MM.1S (cell line): ENCODE results near the gene COQ7.

Source experiments
- CTCF ChIP-seq: fragments of 300-600 bp; sonication (generic); IDR thresholded peaks from 2 replicates; pipeline ENCODE4 v1.5.1; 2016; ENCODE audit warnings: antibody characterized with exemption, low read length, mixed read lengths
- EZH2 ChIP-seq: fragments of 300-600 bp; sonication (generic); optimal IDR thresholded peaks from 2 replicates; pipeline ENCODE3; 2017; ENCODE audit warnings: low read depth, mild to moderate bottlenecking, antibody characterized with exemption, low read length, mixed read lengths
- EZH2phosphoT487 ChIP-seq: fragments of 300-600 bp; sonication (generic); IDR thresholded peaks from 2 replicates; pipeline ENCODE4 v1.6.1; 2018; ENCODE audit warnings: antibody characterized with exemption, low read length

DNA sequence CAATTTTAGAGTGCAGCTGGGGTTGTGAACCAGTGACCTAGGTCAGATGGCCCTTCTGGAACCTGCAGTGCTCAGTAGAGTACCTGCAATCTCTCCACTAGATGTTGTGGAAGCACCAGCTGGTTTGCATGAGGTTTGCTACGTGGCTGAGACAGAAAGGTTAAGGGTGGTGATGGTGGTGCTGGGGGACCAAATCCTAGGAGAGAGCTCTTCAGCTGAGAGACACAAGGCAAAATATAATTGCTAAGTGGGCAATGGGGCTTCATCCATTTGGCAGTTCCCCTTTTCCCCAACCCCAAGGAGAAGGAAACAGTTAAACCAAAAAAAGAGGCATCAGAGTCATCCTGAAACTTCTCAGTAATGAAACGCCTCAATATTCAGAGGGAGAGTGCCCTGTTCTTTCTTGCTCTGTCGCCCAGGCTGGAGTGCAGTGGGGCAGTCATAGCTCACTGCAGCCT lies 60.3 kb downstream of the COQ7 start:
- TF ChIP-seq CTCF = no peak
- no peak for TF ChIP-seq EZH2
- TF ChIP-seq EZH2phosphoT487 = no peak
